ENCODE results near the gene HEXD.
"Not testable (repeated sequence)": the region's sequence is repeated elsewhere in the genome, so short reads cannot be mapped to it uniquely, and the experiment has no call there.

Gene HEXD

GRCh38 chr17:82458179-82458884 is 40.2 kb downstream of the HEXD start, which contains the start of gene NARF:
NARF (plus strand) TSS chr17:82458741; CDS start chr17:82458804, 63 bp downstream.
- peak; percentile 95 for DNase-seq (ENCODE audit: insufficient read length, low spot score)
- TF ChIP-seq CTCF (IDR thresholded peaks at IDR 0.05; ENCODE audit: insufficient read depth, missing control alignments) = no peak
- no peak for FAIRE-seq

GRCh38 chr17:82458885-82459424 is 40.8 kb downstream of the HEXD start:
- no peak for DNase-seq (ENCODE audit: insufficient read length, low spot score)
- no peak for FAIRE-seq
- no peak for TF ChIP-seq CTCF (IDR thresholded peaks at IDR 0.05; ENCODE audit: insufficient read depth, missing control alignments)

- FAIRE-seq; DNase-seq (ENCODE audit: insufficient read length, low spot score): not testable (repeated sequence)
These were observed 41.8 kb downstream of the HEXD start for GRCh38 chr17:82459936-82460335.

- TF ChIP-seq CTCF (IDR thresholded peaks at IDR 0.05; ENCODE audit: insufficient read depth, missing control alignments) = no peak
- DNase-seq (ENCODE audit: insufficient read length, low spot score) (no peak), FAIRE-seq (no peak)
These were observed 43.8 kb downstream of the HEXD start for GRCh38 chr17:82461827-82462524.

- TF ChIP-seq CTCF (IDR thresholded peaks at IDR 0.05; ENCODE audit: insufficient read depth, missing control alignments) = no peak
- FAIRE-seq (no peak), DNase-seq (ENCODE audit: insufficient read length, low spot score) (no peak)
These were observed 45.2 kb downstream of the HEXD start for GRCh38 chr17:82463391-82463790.

GRCh38 chr17:82463925-82464566 is 45.9 kb downstream of the HEXD start:
- DNase-seq (ENCODE audit: insufficient read length, low spot score) (no peak), FAIRE-seq (no peak)
- TF ChIP-seq CTCF (IDR thresholded peaks at IDR 0.05; ENCODE audit: insufficient read depth, missing control alignments) = no peak

- no peak for TF ChIP-seq CTCF (IDR thresholded peaks at IDR 0.05; ENCODE audit: insufficient read depth, missing control alignments)
- no peak for DNase-seq (ENCODE audit: insufficient read length, low spot score)
- FAIRE-seq = no peak
These were observed 46.4 kb downstream of the HEXD start for GRCh38 chr17:82464567-82464929.

Measured in D721Med (cell line).